HEK293T (cell line): ENCODE results near the gene WBP11.
A peak's percentile ranks its signal among the peaks of the same experiment; 100 is the strongest.

Experiments
- CTCF ChIA-PET: fragments of 350-600 bp; formaldehyde crosslinking; extraction: SDS; loops from one replicate; lab custom pipeline; 2021; ENCODE audit warnings: antibody characterized with exemption, inconsistent platforms; lab: Yijun Ruan, JAX
- POLR2A ChIA-PET: fragments of 350-600 bp; formaldehyde crosslinking; extraction: SDS; loops from one replicate; lab custom pipeline; 2020; ENCODE audit warnings: antibody characterized with exemption, inconsistent platforms; lab: Yijun Ruan, JAX
- DNase-seq: peaks from one replicate; pipeline ENCODE4 v3.0.0; 2012; ENCODE audit warnings: mixed read lengths; ENCODE audit errors: extremely low spot score
- ARNT ChIP-seq: fragments of 450-650 bp; IDR thresholded peaks from 2 replicates; pipeline ENCODE4 v1.6.1; 2017; ENCODE audit warnings: mild to moderate bottlenecking
- BHLHE40 ChIP-seq: fragments of 450-650 bp; IDR thresholded peaks from 2 replicates; pipeline ENCODE4 v1.6.1; 2016; ENCODE audit warnings: mild to moderate bottlenecking, moderate library complexity, borderline replicate concordance
- CTBP1 ChIP-seq: fragments of 450-650 bp; IDR thresholded peaks from 2 replicates; pipeline ENCODE4 v1.6.1; 2016; ENCODE audit warnings: borderline replicate concordance
- ELF4 ChIP-seq: fragments of 450-650 bp; IDR thresholded peaks from 2 replicates; pipeline ENCODE4 v1.6.1; 2017; ENCODE audit warnings: antibody characterized with exemption
- FOXA1 ChIP-seq: fragments of 450-650 bp; IDR thresholded peaks from 2 replicates; pipeline ENCODE4 v1.6.1; 2016; ENCODE audit warnings: mild to moderate bottlenecking
- FOXK2 ChIP-seq: fragments of 450-650 bp; IDR thresholded peaks from 2 replicates; pipeline ENCODE4 v1.6.1; 2016; ENCODE audit warnings: mild to moderate bottlenecking
- FOXM1 ChIP-seq: fragments of 450-650 bp; IDR thresholded peaks from 2 replicates; pipeline ENCODE4 v1.6.1; 2017; ENCODE audit warnings: mild to moderate bottlenecking, borderline replicate concordance
- HDGF ChIP-seq: fragments of 450-650 bp; IDR thresholded peaks from 2 replicates; pipeline ENCODE4 v1.6.1; 2017; ENCODE audit warnings: antibody characterized with exemption, borderline replicate concordance
- L3MBTL2 ChIP-seq: fragments of 450-650 bp; conservative IDR thresholded peaks from 2 replicates; pipeline ENCODE4 v1.6.1; 2016; ENCODE audit warnings: mild to moderate bottlenecking
- LEF1 ChIP-seq: fragments of 450-650 bp; IDR thresholded peaks from 2 replicates; pipeline ENCODE4 v1.6.1; 2017; ENCODE audit warnings: mild to moderate bottlenecking, borderline replicate concordance
- NFRKB ChIP-seq: fragments of 450-650 bp; IDR thresholded peaks from 2 replicates; pipeline ENCODE4 v1.6.1; 2016; ENCODE audit warnings: mild to moderate bottlenecking, moderate library complexity
- SP1 ChIP-seq: fragments of 450-650 bp; IDR thresholded peaks from 2 replicates; pipeline ENCODE4 v1.6.1; 2017
- SUZ12 ChIP-seq: fragments of 450-650 bp; IDR thresholded peaks from 2 replicates; pipeline ENCODE4 v1.6.1; 2016; ENCODE audit warnings: mild to moderate bottlenecking
- TARDBP ChIP-seq: fragments of 450-650 bp; IDR thresholded peaks from 2 replicates; pipeline ENCODE4 v1.6.1; 2016
- ZNF384 ChIP-seq: fragments of 450-650 bp; IDR thresholded peaks from 2 replicates; pipeline ENCODE4 v1.6.1; 2016
- TF ChIP-seq, protein P1 (sequence below): fragments of 450-650 bp; IDR thresholded peaks from 2 replicates; pipeline ENCODE4 v1.6.1; 2016

The WBP11 gene

DNA sequence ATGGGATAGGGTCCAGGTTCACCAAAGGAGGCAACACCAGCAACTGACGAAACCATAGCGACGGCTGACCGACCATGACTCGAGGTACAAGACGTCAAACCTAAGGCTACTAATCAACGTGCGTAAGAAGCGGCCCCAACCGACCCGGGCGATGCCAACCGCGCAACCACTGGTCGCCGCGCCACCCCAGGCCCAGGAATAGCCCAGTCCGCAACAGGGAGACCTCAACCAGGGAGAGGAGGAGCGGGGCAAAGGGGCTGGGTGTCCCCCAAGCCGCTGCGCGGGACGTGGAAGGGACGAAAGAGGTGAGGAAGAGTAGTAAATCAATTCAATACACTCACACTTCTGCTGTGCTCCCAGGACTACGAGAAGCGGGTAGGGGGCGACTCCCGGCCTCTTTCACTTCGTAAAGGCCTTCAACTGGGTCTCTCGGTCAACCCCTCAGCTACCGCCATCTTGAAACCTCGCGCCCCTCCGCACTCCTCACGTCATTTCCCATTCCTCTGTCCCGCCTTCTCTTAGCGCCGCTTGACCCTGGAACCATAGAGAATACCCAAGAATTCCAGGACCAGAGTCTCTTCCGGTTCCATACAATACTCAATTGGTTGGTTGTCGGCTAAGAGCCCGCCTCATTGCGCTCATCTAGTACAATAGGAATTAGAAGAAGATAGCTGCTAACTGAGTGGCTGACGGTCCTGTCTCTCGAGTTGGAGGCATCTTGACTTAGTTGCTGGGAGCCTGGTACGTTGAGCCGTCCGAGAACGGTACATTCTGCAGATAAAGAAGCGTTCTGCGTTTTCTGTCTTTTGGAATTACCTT lies at the start of gene WBP11, which contains the start of gene C12orf60:
TSS of gene WBP11 (minus strand) at position 468 of the 819 bp plus-strand sequence. CDS start 2,095 bp downstream, outside the sequence.
TSS of gene C12orf60 (plus strand) at position 660 of the 819 bp plus-strand sequence. CDS start 19,266 bp downstream, outside the sequence.
- CTCF ChIA-PET = interaction anchor here (0.7 to 0.9 kb wide), 2 partner anchors 11 to 400 kb away, joined by 3 read pairs; no protein-coding TSS in a partner anchor

DNA sequence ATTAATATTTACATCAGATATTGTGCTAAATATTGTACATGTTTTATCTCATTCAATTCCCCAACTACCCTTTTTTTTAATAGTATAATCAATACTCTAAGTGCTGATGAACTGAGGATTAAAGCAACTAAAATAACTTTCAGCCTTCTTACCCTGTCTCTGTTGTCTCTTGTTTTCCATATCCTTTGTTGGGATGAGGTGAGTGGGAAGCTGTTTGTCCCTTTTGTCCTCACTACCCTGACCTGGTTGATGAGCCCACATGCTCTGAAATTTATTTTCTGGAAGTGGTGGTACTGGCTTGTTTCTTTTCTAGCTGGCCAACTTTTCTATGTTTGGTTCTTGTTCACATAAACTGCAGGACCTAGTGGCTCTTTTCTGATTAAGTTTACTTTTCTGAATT lies 49.6 kb upstream of the WBP11 start:
- no peak for DNase-seq
- TF ChIP-seq FOXM1 (no peak), FOXA1 (no peak), SUZ12 (no peak), ZNF384 (no peak), ELF4 (no peak), LEF1 (no peak), HDGF (no peak), BHLHE40 (no peak), SP1 (no peak), NFRKB (no peak), CTBP1 (no peak), TARDBP (no peak), L3MBTL2 (no peak), ARNT (no peak), FOXK2 (no peak)
- TF ChIP-seq, protein P1, sequence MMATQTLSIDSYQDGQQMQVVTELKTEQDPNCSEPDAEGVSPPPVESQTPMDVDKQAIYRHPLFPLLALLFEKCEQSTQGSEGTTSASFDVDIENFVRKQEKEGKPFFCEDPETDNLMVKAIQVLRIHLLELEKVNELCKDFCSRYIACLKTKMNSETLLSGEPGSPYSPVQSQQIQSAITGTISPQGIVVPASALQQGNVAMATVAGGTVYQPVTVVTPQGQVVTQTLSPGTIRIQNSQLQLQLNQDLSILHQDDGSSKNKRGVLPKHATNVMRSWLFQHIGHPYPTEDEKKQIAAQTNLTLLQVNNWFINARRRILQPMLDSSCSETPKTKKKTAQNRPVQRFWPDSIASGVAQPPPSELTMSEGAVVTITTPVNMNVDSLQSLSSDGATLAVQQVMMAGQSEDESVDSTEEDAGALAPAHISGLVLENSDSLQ = no peak
- ChIA-PET POLR2A (no interaction called here), CTCF (interaction anchor here (1.1 kb wide), 1 partner anchor 368 kb away, joined by 3 read pairs; the partner anchor contains the start of gene RERG)

More for the DNA sequence above, at the start of gene WBP11, which contains the start of gene C12orf60:
- DNase-seq = peak; percentile 89
- POLR2A ChIA-PET = interaction anchor here (0.5 to 3.1 kb wide), 16 partner anchors 8 to 1239 kb away, joined by 3 to 69 read pairs (median 3); partner anchors contain the start of genes SMCO3 and STRAP
- TF ChIP-seq ELF4 = no peak; the same call in 1 of the 2 replicates
- no peak for TF ChIP-seq FOXM1
- TF ChIP-seq FOXA1 = no peak
- no peak for TF ChIP-seq HDGF
- TF ChIP-seq, protein P1 = peak; percentile 99
- TF ChIP-seq TARDBP = no peak
- TF ChIP-seq FOXK2 = no peak
- peak; percentile 77; the same call in 1 of the 2 replicates for TF ChIP-seq NFRKB
- TF ChIP-seq CTBP1 = no peak
- TF ChIP-seq L3MBTL2 = peak; percentile 23; the same call in 1 of the 2 replicates
- no peak for TF ChIP-seq SP1
- no peak for TF ChIP-seq BHLHE40
- TF ChIP-seq ZNF384 = no peak
- no peak for TF ChIP-seq ARNT
- TF ChIP-seq SUZ12 = no peak
- no peak for TF ChIP-seq LEF1

DNA sequence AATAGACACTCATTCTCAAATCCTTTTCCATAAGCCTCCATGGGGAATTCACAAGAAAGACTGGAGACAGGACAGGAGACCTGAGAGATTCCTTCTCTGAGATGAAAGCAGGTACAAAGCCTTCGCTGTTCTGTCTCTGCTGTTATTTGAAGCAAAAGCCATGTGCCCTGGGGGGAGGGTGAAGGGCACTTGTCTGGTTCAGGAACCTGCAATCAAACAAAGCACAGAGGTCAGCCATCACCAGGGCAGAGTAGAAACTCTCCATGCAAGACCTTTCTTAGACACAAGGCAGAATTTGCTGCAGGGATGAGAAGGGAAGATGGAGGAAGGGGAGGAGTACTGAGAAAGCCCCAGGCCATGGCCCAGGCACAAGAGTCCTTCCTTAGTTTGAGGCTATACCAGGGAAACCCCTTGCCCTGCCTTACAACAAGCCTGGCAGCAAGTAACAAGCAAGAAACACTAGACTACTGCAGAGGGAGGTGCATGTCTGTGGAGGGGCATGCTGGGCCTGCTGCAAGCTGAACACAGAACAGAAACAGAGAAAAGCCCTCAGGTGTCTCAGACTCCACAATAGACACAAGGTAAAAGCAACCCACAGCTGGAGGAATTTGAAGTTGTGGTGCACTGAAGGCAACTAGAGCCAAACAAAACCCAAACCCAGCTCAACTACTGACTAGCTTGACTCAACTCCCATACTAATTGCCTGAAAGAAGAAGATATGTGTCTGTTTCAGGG lies 47.8 kb upstream of the WBP11 start:
- no peak for TF ChIP-seq L3MBTL2
- no peak for TF ChIP-seq FOXK2
- no peak for TF ChIP-seq NFRKB
- POLR2A ChIA-PET = no interaction called here
- no peak for DNase-seq
- CTCF ChIA-PET = no interaction called here

DNA sequence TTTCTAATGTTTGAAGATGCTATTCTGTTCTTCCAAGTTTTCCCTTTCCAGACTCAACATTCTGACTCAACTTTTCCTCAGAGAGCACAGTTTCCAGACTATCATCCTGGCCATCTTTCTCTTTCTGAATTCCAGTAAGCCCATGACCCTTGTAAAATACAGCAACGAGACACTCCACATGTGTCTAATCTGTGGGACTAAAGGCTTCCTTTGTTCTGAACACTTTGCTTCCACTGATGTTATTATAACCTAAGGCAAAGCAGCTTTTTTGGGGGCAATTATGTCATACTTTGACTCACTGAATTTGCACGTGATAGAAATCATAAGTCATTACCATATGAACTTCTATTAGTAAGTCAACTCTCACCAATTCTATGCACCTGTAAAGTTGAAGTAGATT lies 46.4 kb upstream of the WBP11 start:
- DNase-seq = no peak
- POLR2A ChIA-PET = no interaction called here
- no peak for TF ChIP-seq SP1
- no peak for TF ChIP-seq FOXM1
- TF ChIP-seq FOXA1 = no peak
- TF ChIP-seq LEF1 = no peak
- TF ChIP-seq BHLHE40 = no peak
- no peak for TF ChIP-seq ARNT
- no peak for TF ChIP-seq CTBP1
- TF ChIP-seq ZNF384 = no peak
- TF ChIP-seq L3MBTL2 = no peak
- no peak for TF ChIP-seq FOXK2
- TF ChIP-seq ELF4 = no peak
- CTCF ChIA-PET = no interaction called here

DNA sequence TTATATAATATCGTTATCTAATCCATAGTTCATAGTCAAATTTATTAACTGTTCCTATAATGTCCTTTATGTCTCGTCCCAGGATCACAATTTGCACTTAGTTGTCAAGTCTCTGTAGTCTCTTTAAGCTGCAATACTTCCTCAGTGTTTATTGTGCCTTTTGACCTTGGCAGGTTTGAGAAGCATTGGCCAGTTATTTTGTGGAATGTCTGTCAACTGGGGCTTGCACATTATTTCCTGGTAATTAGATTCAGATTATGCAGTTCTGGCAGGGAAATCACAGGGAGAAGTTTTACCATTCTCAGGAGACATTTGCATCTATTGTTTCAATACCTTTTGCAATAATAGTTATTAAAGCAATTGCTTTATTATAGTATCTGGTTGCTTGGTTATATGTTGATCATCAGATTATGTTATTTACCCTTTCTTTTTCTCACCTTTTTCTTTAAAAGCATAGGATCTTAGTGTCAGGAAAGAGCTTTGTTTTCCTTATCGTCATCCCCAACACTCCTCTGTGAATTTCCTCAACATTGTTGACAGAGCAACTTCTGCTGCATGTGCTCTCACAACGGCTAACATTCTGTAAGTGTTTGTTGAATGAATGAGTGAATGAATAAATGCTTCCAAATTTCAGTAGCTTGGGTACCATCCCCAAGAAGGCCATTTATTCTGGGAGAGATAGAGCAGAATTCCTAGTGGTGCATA lies 43.8 kb upstream of the WBP11 start:
- TF ChIP-seq ELF4 (no peak), LEF1 (no peak), TARDBP (no peak), SP1 (no peak), HDGF (no peak), FOXM1 (no peak), ARNT (no peak), CTBP1 (no peak), SUZ12 (no peak), FOXA1 (no peak), BHLHE40 (no peak), FOXK2 (no peak), L3MBTL2 (no peak), ZNF384 (no peak), NFRKB (no peak)
- TF ChIP-seq, protein P1 = no peak
- no peak for DNase-seq
- ChIA-PET POLR2A (no interaction called here), CTCF (no interaction called here)
